H9 (cell line): ENCODE results near the gene CCDC57. TPM values are rescaled to one million over a fixed set of nuclear protein-coding genes. Genes with fewer than 3 reads are reported as not detected.

Source experiments
- DNase-seq: peaks from one replicate; pipeline ENCODE4 v3.0.0-alpha.2; 2017
- H2AFZ ChIP-seq: one replicate; pipeline ENCODE4 v1.6.1; 2013; ENCODE audit warnings: mild to moderate bottlenecking, low read length, control low read depth, moderate library complexity
- H2AK5ac ChIP-seq: 2 replicates; pipeline ENCODE4 v1.6.1; 2013; ENCODE audit warnings: low read length, control low read depth, mixed read lengths; ENCODE audit not compliant: insufficient read length
- H2BK120ac ChIP-seq: one replicate; pipeline ENCODE4 v1.6.1; 2013; ENCODE audit warnings: low read depth, mild to moderate bottlenecking, low read length, control low read depth, inconsistent platforms; ENCODE audit not compliant: poor library complexity, severe bottlenecking
- H2BK12ac ChIP-seq: 2 replicates; pipeline ENCODE4 v1.6.1; 2013; ENCODE audit warnings: low read length, control low read depth, mixed read lengths, low read depth; ENCODE audit not compliant: insufficient read length
- H2BK15ac ChIP-seq: 2 replicates; pipeline ENCODE4 v1.6.1; 2013; ENCODE audit warnings: low read depth, low read length, control low read depth
- H2BK20ac ChIP-seq: one replicate; pipeline ENCODE4 v1.6.1; 2013; ENCODE audit warnings: low read depth, mild to moderate bottlenecking, low read length, control low read depth, inconsistent platforms; ENCODE audit not compliant: poor library complexity, severe bottlenecking
- H2BK5ac ChIP-seq: 2 replicates; pipeline ENCODE4 v1.6.1; 2013; ENCODE audit warnings: low read length, control low read depth, mixed read lengths; ENCODE audit not compliant: insufficient read length
- H3K14ac ChIP-seq: 2 replicates; pipeline ENCODE4 v1.6.1; 2013; ENCODE audit warnings: low read length, control low read depth; ENCODE audit not compliant: insufficient read depth
- H3K18ac ChIP-seq: 2 replicates; pipeline ENCODE4 v1.6.1; 2013; ENCODE audit warnings: low read depth, mild to moderate bottlenecking, mixed read lengths, low read length, control low read depth; ENCODE audit not compliant: insufficient read length
- H3K23ac ChIP-seq: 2 replicates; pipeline ENCODE4 v1.6.1; 2013; ENCODE audit warnings: low read length, control low read depth, mixed read lengths, low read depth; ENCODE audit not compliant: insufficient read length
- H3K23me2 ChIP-seq: 2 replicates; pipeline ENCODE4 v1.6.1; 2013; ENCODE audit warnings: low read depth, mild to moderate bottlenecking, mixed read lengths, low read length, control low read depth; ENCODE audit not compliant: insufficient read length, poor library complexity, severe bottlenecking
- H3K27ac ChIP-seq: 2 replicates; pipeline ENCODE4 v1.5.1; 2013; ENCODE audit warnings: low read length, control low read depth, mixed read lengths, low read depth; ENCODE audit not compliant: insufficient read length
- H3K27me3 ChIP-seq: 2 replicates; pipeline ENCODE4 v1.6.1; 2013; ENCODE audit warnings: low read length, control low read depth, inconsistent platforms; ENCODE audit not compliant: insufficient read depth
- H3K4ac ChIP-seq: 2 replicates; pipeline ENCODE4 v1.6.1; 2013; ENCODE audit warnings: low read depth, mild to moderate bottlenecking, control low read depth, inconsistent platforms, low read length, moderate library complexity
- H3K4me1 ChIP-seq: 2 replicates; pipeline ENCODE4 v1.6.1; 2013; ENCODE audit warnings: low read length, control low read depth, inconsistent platforms; ENCODE audit not compliant: insufficient read depth
- H3K4me2 ChIP-seq: 2 replicates; pipeline ENCODE4 v1.6.1; 2013; ENCODE audit warnings: low read length, control low read depth, mixed read lengths; ENCODE audit not compliant: insufficient read length, insufficient read depth
- H3K56ac ChIP-seq: 2 replicates; pipeline ENCODE4 v1.6.1; 2013; ENCODE audit warnings: low read depth, mild to moderate bottlenecking, mixed read lengths, low read length, control low read depth; ENCODE audit not compliant: insufficient read length
- H3K79me1 ChIP-seq: 2 replicates; pipeline ENCODE4 v1.6.1; 2013; ENCODE audit warnings: low read depth, mild to moderate bottlenecking, moderate library complexity, low read length, control low read depth, inconsistent platforms; ENCODE audit not compliant: insufficient read depth, poor library complexity, severe bottlenecking
- H3K79me2 ChIP-seq: 2 replicates; pipeline ENCODE4 v1.6.1; 2013; ENCODE audit warnings: low read length, control low read depth, inconsistent platforms; ENCODE audit not compliant: insufficient read depth
- H3K9ac ChIP-seq: 2 replicates; pipeline ENCODE4 v1.6.1; 2013; ENCODE audit warnings: low read length, control low read depth, mixed read lengths; ENCODE audit not compliant: insufficient read length; ENCODE audit errors: extremely low read depth
- H3K9me3 ChIP-seq: one replicate; pipeline ENCODE4 v1.6.1; 2013; ENCODE audit warnings: low read depth, low read length, inconsistent platforms; ENCODE audit not compliant: control insufficient read depth
- H3T11ph ChIP-seq: one replicate; pipeline ENCODE4 v1.6.1; 2013; ENCODE audit warnings: mild to moderate bottlenecking, low read length, control low read depth, inconsistent platforms
- H4K20me1 ChIP-seq: one replicate; pipeline ENCODE4 v1.6.1; 2013; ENCODE audit not compliant: control insufficient read depth, insufficient read length, insufficient read depth
- H4K5ac ChIP-seq: 2 replicates; pipeline ENCODE4 v1.6.1; 2013; ENCODE audit warnings: low read depth, mild to moderate bottlenecking, mixed read lengths, low read length, control low read depth; ENCODE audit not compliant: insufficient read length
- H4K8ac ChIP-seq: replicated peaks from 2 replicates; pipeline ENCODE4 v1.6.1; 2013; ENCODE audit warnings: low read length, control low read depth, mixed read lengths, low read depth; ENCODE audit not compliant: insufficient read length
- H4K91ac ChIP-seq: 2 replicates; pipeline ENCODE4 v1.6.1; 2013; ENCODE audit warnings: low read depth, mild to moderate bottlenecking, moderate library complexity, mixed read lengths, low read length, control low read depth; ENCODE audit not compliant: insufficient read length
- H3K27ac Mint-ChIP-seq, 3 experiments: 2 replicates in 2 of 3; 3 replicates in 1 of 3; pipeline ENCODE4 v1.8.0; 2020 to 2021; ENCODE audit warnings: mixed read lengths in 3 of 3, mild to moderate bottlenecking in 1 of 3, moderate library complexity in 1 of 3
- H3K27me3 Mint-ChIP-seq: 2 replicates; pipeline ENCODE4 v1.8.0; 2021; ENCODE audit warnings: low read depth, mild to moderate bottlenecking, moderate library complexity, mixed read lengths
- H3K36me3 Mint-ChIP-seq, 3 experiments: 2 replicates in 2 of 3; 3 replicates in 1 of 3; pipeline ENCODE4 v1.8.0; 2020 to 2021; ENCODE audit warnings: low read depth in 3 of 3, mixed read lengths in 3 of 3; ENCODE audit not compliant: insufficient read depth in 1 of 3
- H3K4me1 Mint-ChIP-seq, 2 experiments: 2 replicates each; pipeline ENCODE4 v1.8.0; 2020; ENCODE audit warnings: mixed read lengths in 2 of 2
- H3K4me3 Mint-ChIP-seq, 2 experiments: 2 replicates in 1 of 2; 3 replicates in 1 of 2; pipeline ENCODE4 v1.8.0; 2020 to 2021; ENCODE audit warnings: mild to moderate bottlenecking in 2 of 2, mixed read lengths in 2 of 2, moderate library complexity in 1 of 2
- H3K9me3 Mint-ChIP-seq, 2 experiments: 2 replicates in 1 of 2; 3 replicates in 1 of 2; pipeline ENCODE4 v1.8.0; 2020; ENCODE audit warnings: mild to moderate bottlenecking in 2 of 2, mixed read lengths in 2 of 2, moderate library complexity in 1 of 2
- WGBS: extraction: QIAGEN DNeasy Blood & Tissue Kit; methylation state at CpG from one replicate; pipeline ENCODE4 v1.1.7; 2013; ENCODE audit warnings: missing lambda C conversion rate, low lambda C conversion rate, mixed read lengths; ENCODE audit not compliant: insufficient read length; ENCODE audit errors: extremely low coverage; 5-methylcytosine and 5-hydroxymethylcytosine counted together
- total RNA-seq: library from RNA; stranded (reverse); gene quantifications from 2 replicates; pipeline ENCODE4 v1.2.1, GENCODE V29; 2021
- TF ChIP-seq, protein P1 (sequence below): fragments of 200-600 bp; sonication (generic); conservative IDR thresholded peaks from 3 replicates; pipeline ENCODE4 v1.8.0; 2021; ENCODE audit warnings: antibody characterized with exemption, mild to moderate bottlenecking

CCDC57 gene
- total RNA-seq, 1 experiment from 2014 or later = 11.0 TPM

DNA sequence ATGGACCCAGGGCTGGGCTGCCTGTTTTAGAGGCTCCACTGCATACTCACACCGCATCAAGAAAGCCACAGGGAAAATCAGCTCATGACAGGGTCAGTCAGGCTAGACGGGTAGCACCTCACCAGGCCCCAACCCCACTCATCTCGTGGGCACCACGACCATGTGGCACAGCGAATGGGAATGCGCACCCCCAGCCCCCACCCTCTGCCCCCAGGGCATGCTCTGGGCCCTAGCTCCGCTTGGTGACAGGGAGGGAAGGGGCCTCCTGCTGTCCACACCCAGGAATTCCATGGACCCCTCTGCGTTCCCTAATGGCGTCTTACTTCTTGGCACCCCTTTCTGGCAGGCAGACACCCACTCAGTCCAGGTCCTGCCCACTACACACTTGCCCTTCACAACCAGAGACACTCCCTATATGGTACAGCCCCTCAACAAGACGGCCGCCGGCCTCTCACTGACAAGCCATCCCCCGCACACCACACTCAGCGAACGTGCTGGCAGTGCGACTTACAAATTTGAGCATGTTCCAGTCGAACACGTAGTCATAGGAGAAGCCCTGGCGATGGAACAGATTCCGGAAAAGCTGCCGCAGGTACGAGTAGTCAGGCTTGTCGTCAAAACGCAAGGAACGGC, 38.3 kb upstream of the CCDC57 start:
- no peak overlapping the region for H2AK5ac ChIP-seq
- no peak overlapping the region for H4K5ac ChIP-seq
- H4K8ac ChIP-seq = no peak overlapping the region
- H3K23me2 ChIP-seq = no peaks in the 10 kb centered on the region
- peaks cover 18% of the 10 kb centered on the region for H3K79me1 ChIP-seq
- TF ChIP-seq, protein P1, sequence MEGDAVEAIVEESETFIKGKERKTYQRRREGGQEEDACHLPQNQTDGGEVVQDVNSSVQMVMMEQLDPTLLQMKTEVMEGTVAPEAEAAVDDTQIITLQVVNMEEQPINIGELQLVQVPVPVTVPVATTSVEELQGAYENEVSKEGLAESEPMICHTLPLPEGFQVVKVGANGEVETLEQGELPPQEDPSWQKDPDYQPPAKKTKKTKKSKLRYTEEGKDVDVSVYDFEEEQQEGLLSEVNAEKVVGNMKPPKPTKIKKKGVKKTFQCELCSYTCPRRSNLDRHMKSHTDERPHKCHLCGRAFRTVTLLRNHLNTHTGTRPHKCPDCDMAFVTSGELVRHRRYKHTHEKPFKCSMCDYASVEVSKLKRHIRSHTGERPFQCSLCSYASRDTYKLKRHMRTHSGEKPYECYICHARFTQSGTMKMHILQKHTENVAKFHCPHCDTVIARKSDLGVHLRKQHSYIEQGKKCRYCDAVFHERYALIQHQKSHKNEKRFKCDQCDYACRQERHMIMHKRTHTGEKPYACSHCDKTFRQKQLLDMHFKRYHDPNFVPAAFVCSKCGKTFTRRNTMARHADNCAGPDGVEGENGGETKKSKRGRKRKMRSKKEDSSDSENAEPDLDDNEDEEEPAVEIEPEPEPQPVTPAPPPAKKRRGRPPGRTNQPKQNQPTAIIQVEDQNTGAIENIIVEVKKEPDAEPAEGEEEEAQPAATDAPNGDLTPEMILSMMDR = no peak
- H3K9me3 Mint-ChIP-seq = no peaks in the 10 kb centered on the region; a peak in 1 of 5 replicates
- no peak overlapping the region for H3K4ac ChIP-seq
- H2BK20ac ChIP-seq = no peak overlapping the region
- peak overlapping the region; percentile 70 to 93 (median 73); a peak in 3 of 7 replicates for H3K27ac Mint-ChIP-seq
- H3T11ph ChIP-seq = no peak overlapping the region
- no peak overlapping the region for H2BK120ac ChIP-seq
- H3K9me3 ChIP-seq = no peaks in the 10 kb centered on the region
- no peak overlapping the region for H2BK15ac ChIP-seq
- H2AFZ ChIP-seq = no peak overlapping the region
- peaks cover 4% of the 10 kb centered on the region; the same call in 1 of the 2 replicates for H3K79me2 ChIP-seq
- no peak overlapping the region; a peak in 1 of 5 replicates for H3K4me3 Mint-ChIP-seq
- H3K36me3 Mint-ChIP-seq = peaks cover 49 to 83% (median 78%) of the 10 kb centered on the region in 3 experiments; a peak in 6 of 7 replicates
- no peak overlapping the region for H3K9ac ChIP-seq
- no peak for DNase-seq
- peaks cover 2% of the 10 kb centered on the region; the same call in 1 of the 2 replicates for H3K27me3 ChIP-seq
- no peaks in the 10 kb centered on the region for H3K4me1 ChIP-seq
- H2BK5ac ChIP-seq = no peak overlapping the region
- no peak overlapping the region for H3K14ac ChIP-seq
- H2BK12ac ChIP-seq = no peak overlapping the region
- no peak overlapping the region for H3K23ac ChIP-seq
- H4K20me1 ChIP-seq = no peaks in the 10 kb centered on the region
- H3K18ac ChIP-seq = no peak overlapping the region
- no peak overlapping the region for H3K56ac ChIP-seq
- H4K91ac ChIP-seq = no peak overlapping the region
- H3K4me1 Mint-ChIP-seq = no peaks in the 10 kb centered on the region
- no CpG with 5 or more reads among the region's 25 CpGs for WGBS
- no peaks in the 10 kb centered on the region for H3K27me3 Mint-ChIP-seq
- no peak overlapping the region for H3K27ac ChIP-seq
- H3K4me2 ChIP-seq = no peak overlapping the region
